Large intestine (tissue), 3 donors: ENCODE measurements around the gene DHX57. TPM values are rescaled to one million over a fixed set of nuclear protein-coding genes. Genes with fewer than 3 reads are reported as not detected.

ENCODE experiments used
- DNase-seq, 2 donors: peaks; one replicate each; pipeline versions ENCODE4 v3.0.0 to v3.0.0-alpha.2; 2013
- H3K27ac ChIP-seq: one replicate; pipeline ENCODE4 v1.5.1; 2013; ENCODE audit warnings: low read length
- H3K27me3 ChIP-seq: 2 replicates; pipeline ENCODE4 v1.6.1; 2013; ENCODE audit warnings: low read length; ENCODE audit not compliant: control insufficient read depth, insufficient read depth
- H3K36me3 ChIP-seq: 2 replicates; pipeline ENCODE4 v1.6.1; 2013; ENCODE audit warnings: low read length; ENCODE audit not compliant: control insufficient read depth, insufficient read depth
- H3K4me1 ChIP-seq: one replicate; pipeline ENCODE4 v1.6.1; 2013; ENCODE audit warnings: low read length; ENCODE audit not compliant: control insufficient read depth, insufficient read depth
- H3K4me3 ChIP-seq: one replicate; pipeline ENCODE4 v1.5.1; 2013; ENCODE audit warnings: low read length
- H3K9me3 ChIP-seq: one replicate; pipeline ENCODE4 v1.6.1; 2013; ENCODE audit warnings: mild to moderate bottlenecking, low read depth, low read length, moderate library complexity; ENCODE audit not compliant: control insufficient read depth
- WGBS: methylation state at CpG from one replicate; pipeline ENCODE4 v1.1.5; 2013; ENCODE audit warnings: low lambda C conversion rate; ENCODE audit not compliant: insufficient coverage; 5-methylcytosine and 5-hydroxymethylcytosine counted together
- polyA plus RNA-seq: library from polyadenylated mRNA; unstranded; fragments of 120-200 nt; gene quantifications from one replicate; pipeline ENCODE4 v1.2.1, GENCODE V29; 2013

The DHX57 gene
- polyA plus RNA-seq, 1 donor: 15.2 TPM

- no CpG with 5 or more reads among the region's 2 CpGs for WGBS
- Histone ChIP-seq H3K4me1 (no peaks in the 10 kb centered on the region), H3K36me3 (no peaks in the 10 kb centered on the region), H3K9me3 (no peaks in the 10 kb centered on the region), H3K27ac (no peak overlapping the region), H3K27me3 (no peaks in the 10 kb centered on the region), H3K4me3 (no peak overlapping the region)
- no peak for DNase-seq
Observed at GRCh38 chr2:38905251-38905650, 29.5 kb upstream of the DHX57 start.

GRCh38 chr2:38900726-38901125 lies 25.0 kb upstream of the DHX57 start:
- H3K4me3 ChIP-seq: no peak overlapping the region
- WGBS: no CpG with 5 or more reads among the region's 1 CpG
- H3K27ac ChIP-seq: no peak overlapping the region
- H3K4me1 ChIP-seq: no peaks in the 10 kb centered on the region
- no peak for DNase-seq
- no peaks in the 10 kb centered on the region for H3K27me3 ChIP-seq
- no peaks in the 10 kb centered on the region for H3K36me3 ChIP-seq
- H3K9me3 ChIP-seq: no peaks in the 10 kb centered on the region

- H3K27ac ChIP-seq: no peak overlapping the region
- H3K4me1 ChIP-seq: no peaks in the 10 kb centered on the region
- H3K27me3 ChIP-seq: no peaks in the 10 kb centered on the region
- no peaks in the 10 kb centered on the region for H3K9me3 ChIP-seq
- H3K36me3 ChIP-seq: no peaks in the 10 kb centered on the region
- H3K4me3 ChIP-seq: no peak overlapping the region
- WGBS: no CpG with 5 or more reads among the region's 5 CpGs
- no peak for DNase-seq
Observed at GRCh38 chr2:38898256-38898655, 22.5 kb upstream of the DHX57 start.

- Histone ChIP-seq H3K27me3 (no peaks in the 10 kb centered on the region), H3K4me1 (no peaks in the 10 kb centered on the region), H3K36me3 (no peaks in the 10 kb centered on the region), H3K4me3 (no peak overlapping the region), H3K27ac (no peak overlapping the region), H3K9me3 (no peaks in the 10 kb centered on the region)
- DNase-seq: no peak
Observed at GRCh38 chr2:38892819-38893218, 17.1 kb upstream of the DHX57 start.

GRCh38 chr2:38889575-38889974 lies 13.8 kb upstream of the DHX57 start, which contains the start of gene ARHGEF33:
Gene ARHGEF33 (plus strand): TSS chr2:38889875. CDS start chr2:38919448, 29,573 bp downstream.
- WGBS: no CpG with 5 or more reads among the region's 3 CpGs
- no peak within 1 kb of the TSS for H3K27ac ChIP-seq
- H3K36me3 ChIP-seq: no peaks in the 10 kb centered on the region
- H3K9me3 ChIP-seq: no peaks in the 10 kb centered on the region
- no peaks in the 10 kb centered on the region for H3K27me3 ChIP-seq
- H3K4me3 ChIP-seq: no peak within 1 kb of the TSS
- no peaks in the 10 kb centered on the region for H3K4me1 ChIP-seq
- no peak for DNase-seq

- Histone ChIP-seq H3K4me1 (no peaks in the 10 kb centered on the region), H3K9me3 (no peaks in the 10 kb centered on the region), H3K27ac (no peak overlapping the region), H3K4me3 (no peak overlapping the region), H3K27me3 (no peaks in the 10 kb centered on the region), H3K36me3 (no peaks in the 10 kb centered on the region)
- DNase-seq: no peak
Observed at GRCh38 chr2:38889045-38889444, 13.3 kb upstream of the DHX57 start.

GRCh38 chr2:38887902-38888554 lies 12.3 kb upstream of the DHX57 start:
- no peaks in the 10 kb centered on the region for H3K4me1 ChIP-seq
- no peak for DNase-seq
- H3K4me3 ChIP-seq: no peak overlapping the region
- no peaks in the 10 kb centered on the region for H3K27me3 ChIP-seq
- H3K27ac ChIP-seq: no peak overlapping the region
- no peaks in the 10 kb centered on the region for H3K9me3 ChIP-seq
- WGBS: no CpG with 5 or more reads among the region's 1 CpG
- H3K36me3 ChIP-seq: no peaks in the 10 kb centered on the region

GRCh38 chr2:38887347-38887746 lies 11.6 kb upstream of the DHX57 start:
- Histone ChIP-seq H3K27ac (no peak overlapping the region), H3K4me1 (no peaks in the 10 kb centered on the region), H3K9me3 (no peaks in the 10 kb centered on the region), H3K27me3 (no peaks in the 10 kb centered on the region), H3K4me3 (no peak overlapping the region), H3K36me3 (no peaks in the 10 kb centered on the region)
- DNase-seq: no peak
- no CpG with 5 or more reads among the region's 4 CpGs for WGBS

- H3K36me3 ChIP-seq: no peaks in the 10 kb centered on the region
- H3K9me3 ChIP-seq: no peaks in the 10 kb centered on the region
- DNase-seq: no peak
- no peaks in the 10 kb centered on the region for H3K27me3 ChIP-seq
- no peak overlapping the region for H3K27ac ChIP-seq
- H3K4me1 ChIP-seq: no peaks in the 10 kb centered on the region
- H3K4me3 ChIP-seq: no peak overlapping the region
Observed at GRCh38 chr2:38886063-38886462, 10.3 kb upstream of the DHX57 start.

- no peak for DNase-seq
Observed at GRCh38 chr2:38876407-38876806, 673 bp upstream of the DHX57 start.

GRCh38 chr2:38875227-38875575 lies 533 bp downstream of the DHX57 start:
- DNase-seq: no peak
- peaks cover under 1% of the 10 kb centered on the region for H3K36me3 ChIP-seq
- H3K9me3 ChIP-seq: peaks cover 5% of the 10 kb centered on the region
- WGBS: no CpG with 5 or more reads among the region's 10 CpGs
- H3K4me3 ChIP-seq: peak overlapping the region; percentile 91
- H3K27me3 ChIP-seq: no peaks in the 10 kb centered on the region
- peak overlapping the region; percentile 56 for H3K27ac ChIP-seq
- peaks cover 6% of the 10 kb centered on the region for H3K4me1 ChIP-seq

More at GRCh38 chr2:38876407-38876806, 673 bp upstream of the DHX57 start:
- H3K4me1 ChIP-seq: peaks cover 6% of the 10 kb centered on the region
- no CpG with 5 or more reads among the region's 10 CpGs for whole genome bisulfite sequencing
- peak overlapping the region; percentile 91 for H3K4me3 ChIP-seq
- no peaks in the 10 kb centered on the region for H3K9me3 ChIP-seq
- H3K27me3 ChIP-seq: no peaks in the 10 kb centered on the region
- H3K27ac ChIP-seq: no peak overlapping the region
- H3K36me3 ChIP-seq: peaks cover 3% of the 10 kb centered on the region
